ENCODE measurements around the gene C1D.
A peak's percentile ranks its signal among the peaks of the same experiment; 100 is the strongest.

The C1D gene

DNA sequence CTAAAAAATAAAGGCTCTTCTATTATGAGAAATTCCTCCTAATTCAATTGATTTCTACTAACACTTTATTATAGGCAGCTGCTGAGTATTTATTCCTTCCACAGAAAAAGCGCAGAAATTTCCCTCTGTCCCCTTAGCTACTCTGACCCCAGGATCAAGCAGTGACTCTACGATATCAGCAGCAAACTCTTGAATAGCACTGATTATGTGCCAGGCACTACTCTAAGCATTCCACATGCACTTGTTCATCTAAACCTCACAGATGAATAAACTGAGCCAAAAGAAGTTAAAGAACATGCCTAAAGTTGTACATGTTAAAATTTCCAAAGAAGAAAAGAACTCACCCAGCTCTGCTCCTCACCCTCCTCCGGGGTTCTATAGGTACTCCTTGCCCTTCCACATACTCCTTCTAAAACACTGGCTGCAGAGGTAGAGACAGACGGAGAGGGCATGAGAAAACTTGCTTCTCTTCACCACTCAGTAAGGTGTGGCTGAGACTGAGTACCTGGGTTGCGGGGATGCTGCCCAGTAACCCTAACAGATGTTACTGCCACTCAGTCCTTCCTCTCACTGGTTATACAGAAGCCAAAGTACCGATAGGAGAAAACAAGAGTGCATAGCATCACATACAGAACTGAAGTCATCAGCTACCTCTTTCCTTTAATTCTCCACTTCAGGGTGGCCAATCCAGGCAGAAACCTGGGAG is 9.9 kb downstream of the C1D start:
- no peaks in the 10 kb centered on the region for H3K27me3 ChIP-seq (replicated peaks; ENCODE audit: control insufficient read depth, insufficient read depth, low read length)

DNA sequence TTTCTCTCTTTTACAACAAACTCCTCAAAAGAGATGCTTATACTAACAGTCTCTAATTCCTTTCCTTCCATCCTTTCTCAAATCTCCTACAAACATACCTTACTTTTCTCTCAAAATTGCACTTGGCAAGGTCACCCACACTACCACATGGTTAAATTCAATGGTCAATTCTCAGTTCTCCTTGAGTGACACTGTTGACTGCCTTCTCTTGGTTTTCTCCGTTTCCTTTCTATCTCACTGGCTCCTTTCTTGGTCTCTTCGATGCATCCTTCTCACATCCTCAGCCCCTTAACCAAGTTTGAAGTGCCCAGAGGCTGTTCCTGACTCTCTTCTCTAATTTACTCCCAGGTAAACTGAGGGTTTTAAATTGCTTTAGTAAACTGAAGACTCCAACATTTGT is 12.5 kb downstream of the C1D start:
- no peak for DNase-seq (ENCODE audit: low read depth)

More for the DNA sequence above, 9.9 kb downstream of the C1D start:
- H3K4me3 ChIP-seq (ENCODE audit: low read length) = no peak overlapping the region
- H3K36me3 ChIP-seq (ENCODE audit: control insufficient read depth, insufficient read depth, low read length, severe bottlenecking) = no peaks in the 10 kb centered on the region
- no peak overlapping the region for H3K9ac ChIP-seq (ENCODE audit: low read length)
- no peaks in the 10 kb centered on the region for H3K9me3 ChIP-seq (ENCODE audit: control insufficient read depth, low read length)
- no peak for DNase-seq (ENCODE audit: low read depth)
- peaks cover 20% of the 10 kb centered on the region for H3K4me1 ChIP-seq (ENCODE audit: control insufficient read depth, insufficient read depth, low read length)

DNA sequence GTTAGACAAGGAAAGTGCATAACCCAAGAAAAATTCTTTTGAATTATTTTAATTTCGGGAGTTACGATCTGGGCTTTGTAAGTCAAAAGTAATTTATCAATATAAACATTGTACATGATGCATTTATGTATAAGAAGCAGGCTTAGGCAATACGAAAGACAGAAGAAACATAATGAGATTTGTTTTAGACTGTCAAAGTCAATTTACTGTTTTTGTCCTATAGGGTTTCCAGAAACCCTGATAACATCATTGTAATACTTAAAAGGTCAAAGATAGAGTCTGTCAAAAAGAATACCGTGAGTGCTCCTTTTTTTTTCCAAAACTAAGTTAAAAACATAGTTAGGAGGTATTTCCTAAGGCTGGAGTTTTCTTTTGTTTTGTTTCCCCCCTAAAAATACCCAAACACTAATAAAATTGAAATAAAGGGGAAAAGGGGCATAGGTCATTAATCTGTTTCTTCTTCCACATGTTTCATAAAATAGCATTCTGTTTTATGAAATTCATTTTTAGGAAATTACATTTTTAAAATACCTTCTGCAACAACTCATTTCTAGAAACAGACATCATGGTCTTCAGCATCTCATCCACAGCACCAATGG is 16.1 kb downstream of the C1D start:
- H3K4me3 ChIP-seq (ENCODE audit: low read length) = no peak overlapping the region
- peaks cover 16% of the 10 kb centered on the region for H3K4me1 ChIP-seq (ENCODE audit: control insufficient read depth, insufficient read depth, low read length)
- no peak overlapping the region for H3K9ac ChIP-seq (ENCODE audit: low read length)
- no peaks in the 10 kb centered on the region for H3K9me3 ChIP-seq (ENCODE audit: control insufficient read depth, low read length)
- DNase-seq (ENCODE audit: low read depth) = peak; percentile 33
- H3K27me3 ChIP-seq (replicated peaks; ENCODE audit: control insufficient read depth, insufficient read depth, low read length) = no peaks in the 10 kb centered on the region
- peaks cover 21% of the 10 kb centered on the region for H3K36me3 ChIP-seq (ENCODE audit: control insufficient read depth, insufficient read depth, low read length, severe bottlenecking)

More for the DNA sequence above, 12.5 kb downstream of the C1D start:
- Histone ChIP-seq H3K27me3 (replicated peaks; ENCODE audit: control insufficient read depth, insufficient read depth, low read length) (no peaks in the 10 kb centered on the region), H3K4me1 (ENCODE audit: control insufficient read depth, insufficient read depth, low read length) (peaks cover 20% of the 10 kb centered on the region), H3K36me3 (ENCODE audit: control insufficient read depth, insufficient read depth, low read length, severe bottlenecking) (peaks cover 12% of the 10 kb centered on the region), H3K4me3 (ENCODE audit: low read length) (no peak overlapping the region), H3K9ac (ENCODE audit: low read length) (no peak overlapping the region), H3K9me3 (ENCODE audit: control insufficient read depth, low read length) (no peaks in the 10 kb centered on the region)

DNA sequence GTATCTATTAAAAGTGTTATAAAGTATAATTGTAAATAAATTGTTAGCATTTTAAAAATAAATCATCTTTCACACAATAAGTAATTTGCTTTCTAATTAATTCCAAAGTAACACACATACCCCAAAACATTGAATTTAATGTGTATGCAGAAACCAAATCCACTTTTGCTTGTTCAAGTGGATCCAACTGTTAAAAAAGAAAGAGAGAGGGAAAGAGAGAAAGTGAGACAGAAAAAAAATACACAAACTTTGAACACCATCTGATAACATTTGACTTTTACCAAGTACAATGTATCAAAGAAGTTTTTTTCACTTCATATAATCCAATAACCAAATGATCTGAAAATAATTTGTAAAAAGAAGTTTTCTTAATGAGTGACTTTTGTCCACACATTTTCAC is 16.6 kb downstream of the C1D start:
- Histone ChIP-seq H3K27me3 (replicated peaks; ENCODE audit: control insufficient read depth, insufficient read depth, low read length) (no peaks in the 10 kb centered on the region), H3K9ac (ENCODE audit: low read length) (no peak overlapping the region), H3K4me3 (ENCODE audit: low read length) (no peak overlapping the region), H3K9me3 (ENCODE audit: control insufficient read depth, low read length) (no peaks in the 10 kb centered on the region), H3K4me1 (ENCODE audit: control insufficient read depth, insufficient read depth, low read length) (peaks cover 16% of the 10 kb centered on the region), H3K36me3 (ENCODE audit: control insufficient read depth, insufficient read depth, low read length, severe bottlenecking) (peaks cover 26% of the 10 kb centered on the region)
- DNase-seq (ENCODE audit: low read depth) = no peak

DNA sequence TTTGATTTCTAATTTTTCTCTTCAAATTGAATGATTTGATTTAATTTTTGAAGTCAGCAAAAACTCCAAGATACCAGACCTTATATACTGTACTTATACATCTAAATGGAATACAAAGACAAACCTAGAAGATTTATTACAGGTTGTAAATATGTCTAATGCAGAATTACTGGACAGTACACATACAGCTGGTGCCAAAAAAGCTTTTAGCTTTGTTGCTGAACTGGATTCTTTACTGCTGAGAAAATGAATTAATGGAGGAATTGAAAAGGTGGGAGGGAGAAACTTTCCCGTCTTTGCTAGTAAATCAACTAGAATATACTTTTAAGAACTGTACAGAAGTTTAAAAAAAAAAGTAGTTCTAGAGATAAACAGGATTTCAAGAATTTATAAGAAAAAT is 17.5 kb downstream of the C1D start:
- Histone ChIP-seq H3K36me3 (ENCODE audit: control insufficient read depth, insufficient read depth, low read length, severe bottlenecking) (peaks cover 26% of the 10 kb centered on the region), H3K4me3 (ENCODE audit: low read length) (no peak overlapping the region)

DNA sequence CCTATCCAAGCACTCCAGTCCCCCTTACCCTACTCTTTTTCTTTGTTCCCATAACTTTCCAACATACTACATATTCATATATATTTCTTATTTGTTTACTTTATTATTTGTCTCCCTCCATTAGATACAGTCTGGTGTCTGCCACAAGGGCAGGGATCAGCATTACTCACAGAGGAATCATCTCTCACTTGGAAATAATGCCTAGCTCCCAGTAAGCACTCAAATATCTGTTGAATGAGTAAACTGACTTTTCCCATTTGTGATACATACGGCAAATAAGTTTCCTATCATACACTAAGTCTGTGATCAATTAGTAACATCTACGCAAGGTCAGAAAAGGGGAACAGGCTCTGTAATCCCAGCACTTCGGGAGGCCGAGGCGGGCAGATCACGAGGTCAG is 18.7 kb downstream of the C1D start:
- peaks cover 26% of the 10 kb centered on the region for H3K4me1 ChIP-seq (ENCODE audit: control insufficient read depth, insufficient read depth, low read length)
- no peak overlapping the region for H3K4me3 ChIP-seq (ENCODE audit: low read length)
- peaks cover 26% of the 10 kb centered on the region for H3K36me3 ChIP-seq (ENCODE audit: control insufficient read depth, insufficient read depth, low read length, severe bottlenecking)
- H3K9me3 ChIP-seq (ENCODE audit: control insufficient read depth, low read length) = no peaks in the 10 kb centered on the region
- DNase-seq (ENCODE audit: low read depth) = peak; percentile 26
- H3K27me3 ChIP-seq (replicated peaks; ENCODE audit: control insufficient read depth, insufficient read depth, low read length) = no peaks in the 10 kb centered on the region
- H3K9ac ChIP-seq (ENCODE audit: low read length) = no peak overlapping the region

More for the DNA sequence above, 17.5 kb downstream of the C1D start:
- H3K9ac ChIP-seq (ENCODE audit: low read length) = no peak overlapping the region
- peaks cover 17% of the 10 kb centered on the region for H3K4me1 ChIP-seq (ENCODE audit: control insufficient read depth, insufficient read depth, low read length)
- H3K9me3 ChIP-seq (ENCODE audit: control insufficient read depth, low read length) = no peaks in the 10 kb centered on the region
- H3K27me3 ChIP-seq (replicated peaks; ENCODE audit: control insufficient read depth, insufficient read depth, low read length) = no peaks in the 10 kb centered on the region
- no peak for DNase-seq (ENCODE audit: low read depth)

DNA sequence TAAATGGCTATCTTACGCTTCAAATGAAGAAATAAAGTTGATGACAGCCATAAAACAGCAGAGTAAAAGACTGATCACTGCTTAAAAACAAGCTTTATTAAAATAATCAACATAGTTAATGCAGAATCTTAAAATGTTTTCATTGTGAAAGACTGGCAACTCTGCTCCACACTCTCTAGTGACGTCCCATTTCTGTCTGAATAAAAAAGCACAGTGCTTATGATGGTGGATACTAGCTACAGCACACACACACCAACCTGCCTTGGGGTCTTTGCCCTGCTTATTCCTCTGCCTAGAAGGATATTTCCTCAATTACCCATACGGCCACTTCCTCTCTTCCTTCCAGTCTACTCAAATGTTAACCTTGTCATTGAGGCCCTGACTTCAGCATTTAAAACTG is 19.1 kb downstream of the C1D start:
- H3K27me3 ChIP-seq (replicated peaks; ENCODE audit: control insufficient read depth, insufficient read depth, low read length) = no peaks in the 10 kb centered on the region
- peaks cover 26% of the 10 kb centered on the region for H3K36me3 ChIP-seq (ENCODE audit: control insufficient read depth, insufficient read depth, low read length, severe bottlenecking)
- DNase-seq (ENCODE audit: low read depth) = no peak
- no peak overlapping the region for H3K9ac ChIP-seq (ENCODE audit: low read length)
- H3K4me3 ChIP-seq (ENCODE audit: low read length) = no peak overlapping the region
- H3K4me1 ChIP-seq (ENCODE audit: control insufficient read depth, insufficient read depth, low read length) = peaks cover 26% of the 10 kb centered on the region
- no peaks in the 10 kb centered on the region for H3K9me3 ChIP-seq (ENCODE audit: control insufficient read depth, low read length)

DNA sequence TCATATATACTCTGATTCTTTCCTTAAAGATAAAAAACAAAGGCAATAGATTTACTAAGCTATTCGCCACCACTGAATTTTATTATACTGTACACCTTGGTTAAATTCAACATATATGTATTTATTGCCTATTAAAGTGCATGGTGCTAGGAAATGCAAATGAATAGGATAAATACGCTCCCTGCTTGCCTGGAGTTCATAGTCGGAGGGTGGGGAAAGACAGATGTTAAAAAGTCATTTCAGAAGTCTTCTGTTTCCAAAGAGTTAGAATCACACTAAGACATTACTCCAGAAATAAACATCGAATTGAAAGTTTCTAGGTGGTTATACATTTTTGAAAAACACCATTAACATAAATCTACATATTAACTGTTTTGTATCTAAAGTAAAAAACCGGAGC is 19.8 kb downstream of the C1D start:
- Histone ChIP-seq H3K27me3 (replicated peaks; ENCODE audit: control insufficient read depth, insufficient read depth, low read length) (no peaks in the 10 kb centered on the region), H3K9me3 (ENCODE audit: control insufficient read depth, low read length) (no peaks in the 10 kb centered on the region), H3K36me3 (ENCODE audit: control insufficient read depth, insufficient read depth, low read length, severe bottlenecking) (peaks cover 26% of the 10 kb centered on the region), H3K4me3 (ENCODE audit: low read length) (no peak overlapping the region), H3K9ac (ENCODE audit: low read length) (no peak overlapping the region), H3K4me1 (ENCODE audit: control insufficient read depth, insufficient read depth, low read length) (peaks cover 21% of the 10 kb centered on the region)
- DNase-seq (ENCODE audit: low read depth) = no peak

DNA sequence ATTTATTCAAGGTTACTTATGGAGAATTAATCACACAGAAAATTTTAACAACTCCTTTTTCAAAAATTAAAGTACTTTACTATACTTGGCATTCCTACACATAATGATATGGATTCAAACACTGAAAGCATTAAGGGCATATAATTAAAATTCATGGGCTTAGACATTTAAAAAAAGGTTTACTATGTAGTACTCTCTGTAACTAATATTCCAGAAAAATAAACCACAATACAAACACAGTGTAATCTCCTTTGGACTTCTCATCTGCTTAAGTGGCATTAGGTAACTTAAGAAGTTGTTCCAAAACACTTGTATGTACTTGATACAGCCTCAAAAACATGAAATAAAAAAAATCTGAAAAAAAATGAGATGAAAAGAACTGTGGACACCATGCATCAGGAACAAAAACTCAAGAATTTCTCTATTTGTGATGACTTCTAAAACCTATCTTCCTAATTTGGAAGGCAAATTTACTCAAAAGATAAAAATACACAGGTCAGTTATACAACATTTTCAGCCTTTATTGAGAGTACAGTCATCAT is 21.0 kb downstream of the C1D start:
- Histone ChIP-seq H3K9ac (ENCODE audit: low read length) (no peak overlapping the region), H3K4me3 (ENCODE audit: low read length) (no peak overlapping the region), H3K4me1 (ENCODE audit: control insufficient read depth, insufficient read depth, low read length) (peaks cover 20% of the 10 kb centered on the region), H3K36me3 (ENCODE audit: control insufficient read depth, insufficient read depth, low read length, severe bottlenecking) (peaks cover 26% of the 10 kb centered on the region), H3K27me3 (replicated peaks; ENCODE audit: control insufficient read depth, insufficient read depth, low read length) (no peaks in the 10 kb centered on the region), H3K9me3 (ENCODE audit: control insufficient read depth, low read length) (no peaks in the 10 kb centered on the region)
- no peak for DNase-seq (ENCODE audit: low read depth)

DNA sequence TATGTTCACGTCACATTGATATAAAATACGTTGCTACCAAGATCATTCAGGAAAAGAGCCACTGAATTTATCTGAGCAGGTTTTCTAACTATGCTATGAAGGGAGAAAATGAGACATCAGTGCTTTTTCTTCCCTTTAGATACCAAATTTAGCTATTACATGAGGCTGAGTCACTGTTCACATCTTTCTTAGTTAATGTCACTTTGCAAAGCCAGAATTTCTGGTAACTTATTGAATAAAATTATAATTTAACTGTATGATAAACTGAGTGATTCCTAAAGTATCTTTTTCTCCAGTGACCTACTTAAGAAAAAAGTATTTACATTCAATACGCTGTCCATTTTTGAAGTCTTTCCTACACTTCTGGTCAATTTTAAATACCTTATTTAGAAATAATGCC is 22.7 kb downstream of the C1D start:
- Histone ChIP-seq H3K4me1 (ENCODE audit: control insufficient read depth, insufficient read depth, low read length) (peaks cover 20% of the 10 kb centered on the region), H3K9me3 (ENCODE audit: control insufficient read depth, low read length) (no peaks in the 10 kb centered on the region), H3K9ac (ENCODE audit: low read length) (no peak overlapping the region), H3K36me3 (ENCODE audit: control insufficient read depth, insufficient read depth, low read length, severe bottlenecking) (peaks cover 12% of the 10 kb centered on the region), H3K27me3 (replicated peaks; ENCODE audit: control insufficient read depth, insufficient read depth, low read length) (no peaks in the 10 kb centered on the region), H3K4me3 (ENCODE audit: low read length) (no peak overlapping the region)
- DNase-seq (ENCODE audit: low read depth) = peak; percentile 13

DNA sequence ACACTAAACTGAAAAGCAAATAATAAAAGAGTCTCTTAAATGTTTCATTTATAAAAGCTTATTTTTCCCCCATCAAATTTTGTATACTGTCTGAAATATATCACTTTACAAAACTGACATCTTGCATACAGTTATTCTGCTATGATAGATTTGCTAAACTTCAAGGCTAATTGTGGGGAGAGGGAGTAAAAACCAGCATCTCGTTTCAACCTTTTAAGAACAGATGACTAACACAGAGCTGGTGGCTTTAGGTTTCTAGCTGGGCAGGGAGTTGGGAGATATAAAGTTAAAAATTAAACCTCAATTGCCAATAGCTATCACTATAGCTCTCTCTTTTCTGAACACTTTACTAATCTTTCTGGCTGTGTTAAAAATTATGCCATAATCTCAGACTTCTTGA is 23.5 kb downstream of the C1D start:
- H3K27me3 ChIP-seq (replicated peaks; ENCODE audit: control insufficient read depth, insufficient read depth, low read length) = no peaks in the 10 kb centered on the region
- no peaks in the 10 kb centered on the region for H3K9me3 ChIP-seq (ENCODE audit: control insufficient read depth, low read length)
- no peak for DNase-seq (ENCODE audit: low read depth)
- H3K4me1 ChIP-seq (ENCODE audit: control insufficient read depth, insufficient read depth, low read length) = peaks cover 20% of the 10 kb centered on the region
- H3K9ac ChIP-seq (ENCODE audit: low read length) = no peak overlapping the region
- H3K36me3 ChIP-seq (ENCODE audit: control insufficient read depth, insufficient read depth, low read length, severe bottlenecking) = peaks cover 12% of the 10 kb centered on the region
- H3K4me3 ChIP-seq (ENCODE audit: low read length) = no peak overlapping the region
